GM12872 (cell line): ENCODE measurements around the gene ATG4C.

Experiments
- CTCF ChIP-seq: IDR thresholded peaks from 3 replicates; pipeline ENCODE4 v1.5.1; 2011; ENCODE audit warnings: low read depth, mild to moderate bottlenecking, low read length, moderate library complexity; ENCODE audit not compliant: insufficient read depth

ATG4C gene

GRCh38 chr1:62783736-62784508 lies at the start of gene ATG4C:
ATG4C (plus strand) TSS chr1:62784132; CDS start chr1:62803787, 19,655 bp downstream.
- no peak for TF ChIP-seq CTCF

GRCh38 chr1:62735491-62736171 lies 48.3 kb upstream of the ATG4C start:
- TF ChIP-seq CTCF: no peak

GRCh38 chr1:62744611-62745577 lies 39.0 kb upstream of the ATG4C start:
- TF ChIP-seq CTCF: no peak

GRCh38 chr1:62746086-62746808 lies 37.7 kb upstream of the ATG4C start:
- TF ChIP-seq CTCF: peak; percentile 46; the same call in 1 of the 3 replicates

- no peak for TF ChIP-seq CTCF
Measured at GRCh38 chr1:62746809-62747138, 37.2 kb upstream of the ATG4C start.

GRCh38 chr1:62753031-62753965 lies 30.6 kb upstream of the ATG4C start:
- TF ChIP-seq CTCF: no peak
